Measurements from ENCODE around the gene CTNND2.

- TF ChIP-seq CTCF (IDR thresholded peaks at IDR 0.05; ENCODE audit: low read depth, low read length, poor library complexity, severe bottlenecking): no peak
- no peak for TF ChIP-seq EZH2phosphoT487 (IDR thresholded peaks at IDR 0.05; ENCODE audit: borderline replicate concordance, low read length)
These were observed 436.7 kb downstream of the CTNND2 start for GRCh38 chr5:11467588-11467987.

Measured in DOHH2 (cell line).